GM18526 (cell line): ENCODE results near the gene LY6G5C.

Experiments
- POLR2A ChIP-seq: IDR thresholded peaks from 3 replicates; pipeline ENCODE4 v1.6.1; 2011; ENCODE audit not compliant: insufficient read length; ENCODE audit errors: extremely low read depth

LY6G5C gene

GRCh38 chr6:31643818-31644454 lies 36.9 kb downstream of the LY6G5C start:
- no peak for TF ChIP-seq POLR2A

GRCh38 chr6:31642798-31643570 lies 37.9 kb downstream of the LY6G5C start:
- no peak for TF ChIP-seq POLR2A

- no peak for TF ChIP-seq POLR2A
These were observed 39.5 kb downstream of the LY6G5C start for GRCh38 chr6:31641370-31641769.

- TF ChIP-seq POLR2A = no peak
These were observed 40.3 kb downstream of the LY6G5C start for GRCh38 chr6:31640612-31641011.

GRCh38 chr6:31639449-31639861 lies 41.4 kb downstream of the LY6G5C start:
- TF ChIP-seq POLR2A = no peak

GRCh38 chr6:31639043-31639442 lies 41.8 kb downstream of the LY6G5C start:
- TF ChIP-seq POLR2A = no peak

- no peak for TF ChIP-seq POLR2A
These were observed 43.9 kb downstream of the LY6G5C start for GRCh38 chr6:31636698-31637596.

GRCh38 chr6:31634969-31635575 lies 45.8 kb downstream of the LY6G5C start:
- no peak for TF ChIP-seq POLR2A

- no peak for TF ChIP-seq POLR2A
These were observed 46.7 kb downstream of the LY6G5C start for GRCh38 chr6:31634131-31634530.

- TF ChIP-seq POLR2A = no peak
These were observed 47.4 kb downstream of the LY6G5C start for GRCh38 chr6:31633447-31633846.

GRCh38 chr6:31632279-31632946 lies 48.5 kb downstream of the LY6G5C start:
- no peak for TF ChIP-seq POLR2A

- TF ChIP-seq POLR2A = no peak
These were observed 49.1 kb downstream of the LY6G5C start for GRCh38 chr6:31631681-31632278.

GRCh38 chr6:31631209-31631608 lies 49.7 kb downstream of the LY6G5C start:
- TF ChIP-seq POLR2A = no peak

GRCh38 chr6:31630177-31630934 lies 50.5 kb downstream of the LY6G5C start:
- no peak for TF ChIP-seq POLR2A
